ENCODE results near the gene AGBL5. TPM values are rescaled to one million over a fixed set of nuclear protein-coding genes. Genes with fewer than 3 reads are reported as not detected.
A peak's percentile ranks its signal among the peaks of the same experiment; 100 is the strongest.

AGBL5 gene
- total RNA-seq, 2 experiments from 2014 or later = 16.9 to 18.3 TPM

DNA sequence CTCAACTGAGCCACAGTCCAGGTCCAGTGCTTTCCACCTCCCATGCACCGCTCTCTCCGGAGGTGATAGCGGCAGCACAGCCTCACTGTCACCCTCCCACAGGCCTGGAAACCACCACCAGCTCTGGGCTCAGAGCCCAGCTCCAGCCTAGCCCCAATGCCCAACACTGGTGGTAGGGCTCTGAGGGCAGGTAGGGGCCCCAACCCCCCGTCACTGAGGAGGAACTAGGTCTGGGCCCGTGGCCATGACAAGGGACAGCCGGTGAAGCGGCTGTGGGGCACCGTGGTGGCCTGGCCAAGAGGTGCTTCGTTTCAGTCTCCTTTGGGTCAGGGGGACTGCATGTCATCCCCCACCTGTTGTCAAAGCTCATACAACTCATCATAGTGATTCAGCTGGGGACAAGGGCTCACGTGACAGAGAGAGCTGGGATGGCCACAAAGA lies 24.2 kb upstream of the AGBL5 start:
- no peak for DNase-seq
- peaks cover 34% of the 10 kb centered on the region for H3K4me1 Mint-ChIP-seq
- H3K27ac Mint-ChIP-seq = no peak overlapping the region
- H3K36me3 Mint-ChIP-seq (ENCODE audit: low read depth) = peaks cover 17% of the 10 kb centered on the region
- H3K4me3 Mint-ChIP-seq = no peak overlapping the region
- no peaks in the 10 kb centered on the region for H3K27me3 Mint-ChIP-seq
- ChIA-PET POLR2A (no interaction called here), CTCF (interaction anchor here (1.1 kb wide), 1 partner anchor 11 kb away, joined by 4 read pairs; no protein-coding TSS in a partner anchor)
- no peaks in the 10 kb centered on the region for H3K9me3 Mint-ChIP-seq

GRCh38 chr2:27029051-27029450 lies 22.4 kb upstream of the AGBL5 start:
- H3K36me3 Mint-ChIP-seq (ENCODE audit: low read depth) = peaks cover 32% of the 10 kb centered on the region
- H3K27me3 Mint-ChIP-seq = no peaks in the 10 kb centered on the region
- ChIA-PET POLR2A (no interaction called here), CTCF (no interaction called here)
- DNase-seq = no peak
- no peak overlapping the region for H3K4me3 Mint-ChIP-seq
- H3K27ac Mint-ChIP-seq = no peak overlapping the region
- peaks cover 45% of the 10 kb centered on the region for H3K4me1 Mint-ChIP-seq
- H3K9me3 Mint-ChIP-seq = no peaks in the 10 kb centered on the region

DNA sequence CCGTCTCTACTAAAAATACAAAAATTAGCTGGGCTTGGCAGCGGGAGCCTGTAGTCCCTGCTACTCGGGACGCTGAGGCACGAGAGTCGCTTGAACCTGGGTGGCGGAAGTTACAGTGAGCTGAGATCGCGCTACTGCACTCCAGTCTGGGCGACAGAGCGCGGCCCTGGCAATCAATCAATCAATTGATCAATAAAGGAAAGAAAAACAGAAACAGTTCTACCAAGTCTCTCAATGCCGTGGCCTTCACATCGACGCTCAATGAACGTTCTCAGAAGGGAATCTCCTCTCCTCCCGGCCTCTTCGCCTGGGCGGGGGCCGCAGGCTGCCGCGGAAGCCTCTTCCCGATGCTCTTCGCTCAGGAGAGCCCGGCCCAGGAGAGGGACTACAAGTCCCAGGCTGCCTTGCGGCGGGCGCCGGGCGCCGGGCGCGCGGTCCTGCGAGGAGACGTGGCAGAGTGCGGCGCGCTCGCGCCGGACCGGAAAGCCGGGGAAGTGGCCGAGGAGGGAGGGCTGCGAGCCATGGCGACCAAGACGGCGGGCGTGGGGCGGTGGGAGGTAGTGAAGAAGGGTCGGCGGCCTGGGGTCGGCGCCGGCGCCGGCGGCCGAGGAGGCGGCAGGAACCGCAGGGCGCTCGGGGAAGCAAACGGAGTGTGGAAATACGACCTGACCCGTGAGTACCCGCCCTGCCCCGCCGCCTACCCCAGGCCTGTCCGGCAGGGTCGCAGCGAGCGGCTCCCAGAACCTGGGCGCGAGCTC lies 18.8 kb upstream of the AGBL5 start, which contains the start of gene TMEM214:
Gene TMEM214 (plus strand): TSS at position 471 of the 758 bp plus-strand sequence. CDS start 51 bp downstream, at position 522.
- DNase-seq = peak; percentile 87
- CTCF ChIA-PET = interaction anchor here (1.1 to 2.7 kb wide), 6 partner anchors 13 to 187 kb away, joined by 3 to 18 read pairs (median 3); partner anchors contain the start of gene AGBL5
- H3K9me3 Mint-ChIP-seq = no peaks in the 10 kb centered on the region
- peaks cover 62% of the 10 kb centered on the region for H3K4me1 Mint-ChIP-seq
- peaks cover 63% of the 10 kb centered on the region for H3K36me3 Mint-ChIP-seq (ENCODE audit: low read depth)
- POLR2A ChIA-PET = interaction anchor here (0.9 to 5.3 kb wide), 11 partner anchors 11 to 247 kb away, joined by 3 to 54 read pairs (median 5); partner anchors contain the start of genes AGBL5, ATRAID, CENPA and OST4
- H3K27ac Mint-ChIP-seq = peak within 1 kb of the TSS; percentile 86
- peak within 1 kb of the TSS; percentile 93 for H3K4me3 Mint-ChIP-seq
- no peaks in the 10 kb centered on the region for H3K27me3 Mint-ChIP-seq

GRCh38 chr2:27033253-27033852 lies 18.1 kb upstream of the AGBL5 start:
- Mint-ChIP-seq H3K9me3 (no peaks in the 10 kb centered on the region), H3K27ac (peak overlapping the region; percentile 86), H3K36me3 (ENCODE audit: low read depth) (peaks cover 69% of the 10 kb centered on the region), H3K4me3 (peak overlapping the region; percentile 93), H3K27me3 (no peaks in the 10 kb centered on the region), H3K4me1 (peaks cover 60% of the 10 kb centered on the region)
- ChIA-PET CTCF (interaction anchor here (0.6 to 2.7 kb wide), 9 partner anchors 12 to 380 kb away, joined by 3 to 18 read pairs (median 3); partner anchors contain the start of gene AGBL5), POLR2A (interaction anchor here (0.9 to 5.3 kb wide), 10 partner anchors 12 to 247 kb away, joined by 3 to 54 read pairs (median 5); partner anchors contain the start of genes AGBL5, ATRAID, CENPA and OST4)
- DNase-seq = no peak

DNA sequence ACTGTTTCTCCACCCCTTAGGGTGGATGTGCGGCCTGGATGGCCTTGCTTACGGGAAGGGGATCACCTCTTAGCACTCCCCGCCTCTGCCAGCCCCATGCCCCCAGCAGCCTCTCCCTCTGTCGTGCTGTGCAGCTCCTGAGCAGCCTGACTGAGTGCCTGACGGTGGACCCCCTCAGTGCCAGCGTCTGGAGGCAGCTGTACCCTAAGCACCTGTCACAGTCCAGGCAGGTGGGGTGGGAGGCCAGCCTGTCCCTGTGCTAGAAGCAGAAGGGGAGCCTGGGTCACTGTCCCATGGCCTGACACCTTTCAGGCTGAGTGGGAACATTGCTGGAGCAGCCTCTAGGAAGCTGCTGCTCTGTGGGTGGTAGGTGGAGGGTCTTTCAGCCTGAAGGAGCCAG lies 13.5 kb upstream of the AGBL5 start:
- H3K9me3 Mint-ChIP-seq = no peaks in the 10 kb centered on the region
- H3K36me3 Mint-ChIP-seq (ENCODE audit: low read depth) = peaks cover 89% of the 10 kb centered on the region
- H3K27me3 Mint-ChIP-seq = no peaks in the 10 kb centered on the region
- H3K27ac Mint-ChIP-seq = no peak overlapping the region
- no peak overlapping the region for H3K4me3 Mint-ChIP-seq
- CTCF ChIA-PET = interaction anchor here (4.0 kb wide), 1 partner anchor 13 kb away, joined by 11 read pairs; the partner anchor contains the start of gene AGBL5
- no peak for DNase-seq
- H3K4me1 Mint-ChIP-seq = peaks cover 36% of the 10 kb centered on the region
- POLR2A ChIA-PET = interaction anchor here (4.7 kb wide), 1 partner anchor 13 kb away, joined by 28 read pairs; the partner anchor contains the start of gene AGBL5

GRCh38 chr2:27038631-27039339 lies 12.7 kb upstream of the AGBL5 start:
- Mint-ChIP-seq H3K4me3 (no peak overlapping the region), H3K36me3 (ENCODE audit: low read depth) (peaks cover 84% of the 10 kb centered on the region), H3K27me3 (no peaks in the 10 kb centered on the region), H3K4me1 (peaks cover 31% of the 10 kb centered on the region), H3K9me3 (no peaks in the 10 kb centered on the region), H3K27ac (no peak overlapping the region)
- CTCF ChIA-PET = no interaction called here
- DNase-seq = no peak
- POLR2A ChIA-PET = interaction anchor here (4.7 kb wide), 1 partner anchor 12 kb away, joined by 28 read pairs; the partner anchor contains the start of gene AGBL5

DNA sequence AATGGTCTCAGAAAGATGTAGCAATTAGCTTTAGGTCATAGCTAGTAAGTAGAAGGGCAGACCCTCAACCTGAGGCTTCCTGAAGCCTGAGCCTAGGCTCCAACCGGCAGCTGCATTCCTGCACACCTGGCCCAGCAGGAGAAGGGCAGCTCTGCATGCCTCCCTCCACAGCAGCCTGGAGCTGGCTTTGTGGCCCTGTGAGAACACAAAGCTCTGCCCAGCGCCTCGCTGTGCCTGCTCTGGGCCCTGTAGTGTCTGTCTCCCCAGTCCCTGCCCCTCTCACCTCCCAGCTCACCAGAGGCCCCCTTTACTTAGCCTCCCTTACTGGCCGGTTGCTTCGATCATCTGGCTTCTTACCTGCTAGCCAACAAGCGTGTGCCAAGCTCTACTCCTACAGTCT lies 12.0 kb upstream of the AGBL5 start:
- H3K4me3 Mint-ChIP-seq = no peak overlapping the region
- no peak overlapping the region for H3K27ac Mint-ChIP-seq
- no peaks in the 10 kb centered on the region for H3K9me3 Mint-ChIP-seq
- H3K4me1 Mint-ChIP-seq = peaks cover 25% of the 10 kb centered on the region
- peaks cover 78% of the 10 kb centered on the region for H3K36me3 Mint-ChIP-seq (ENCODE audit: low read depth)
- DNase-seq = no peak
- POLR2A ChIA-PET = interaction anchor here (1.1 to 4.7 kb wide), 2 partner anchors 11 to 32 kb away, joined by 4 to 28 read pairs; partner anchors contain the start of genes AGBL5 and OST4
- H3K27me3 Mint-ChIP-seq = no peaks in the 10 kb centered on the region
- CTCF ChIA-PET = no interaction called here

DNA sequence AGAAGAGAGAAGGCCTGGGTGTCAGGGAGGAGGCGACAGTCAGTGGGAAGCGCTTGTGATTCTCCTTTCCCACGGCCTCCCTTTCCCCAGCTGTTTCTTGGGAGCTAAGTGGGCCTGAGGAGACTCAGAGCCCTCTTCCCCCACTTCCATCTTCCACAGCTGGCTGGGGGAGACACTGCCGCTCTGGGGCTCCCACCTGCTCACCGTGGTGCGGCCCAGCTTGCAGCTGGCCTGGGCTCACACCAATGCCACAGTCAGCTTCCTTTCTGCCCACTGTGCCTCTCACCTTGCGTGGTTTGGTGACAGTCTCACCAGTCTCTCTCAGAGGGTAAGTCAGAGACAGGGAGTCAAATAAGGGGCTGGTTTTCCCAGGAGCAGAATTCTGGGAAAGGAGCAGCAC lies 11.6 kb upstream of the AGBL5 start:
- DNase-seq = no peak
- no peak overlapping the region for H3K27ac Mint-ChIP-seq
- H3K4me3 Mint-ChIP-seq = no peak overlapping the region
- H3K36me3 Mint-ChIP-seq (ENCODE audit: low read depth) = peaks cover 80% of the 10 kb centered on the region
- no peaks in the 10 kb centered on the region for H3K27me3 Mint-ChIP-seq
- CTCF ChIA-PET = no interaction called here
- POLR2A ChIA-PET = interaction anchor here (1.1 to 4.7 kb wide), 2 partner anchors 11 to 32 kb away, joined by 4 to 28 read pairs; partner anchors contain the start of genes AGBL5 and OST4
- H3K4me1 Mint-ChIP-seq = peaks cover 21% of the 10 kb centered on the region
- H3K9me3 Mint-ChIP-seq = no peaks in the 10 kb centered on the region

GRCh38 chr2:27040282-27040681 lies 11.2 kb upstream of the AGBL5 start:
- DNase-seq = no peak
- H3K27ac Mint-ChIP-seq = no peak overlapping the region
- H3K27me3 Mint-ChIP-seq = no peaks in the 10 kb centered on the region
- peaks cover 76% of the 10 kb centered on the region for H3K36me3 Mint-ChIP-seq (ENCODE audit: low read depth)
- H3K4me3 Mint-ChIP-seq = no peak overlapping the region
- ChIA-PET POLR2A (interaction anchor here (1.1 to 4.7 kb wide), 2 partner anchors 10 to 31 kb away, joined by 4 to 28 read pairs; partner anchors contain the start of genes AGBL5 and OST4), CTCF (no interaction called here)
- no peaks in the 10 kb centered on the region for H3K9me3 Mint-ChIP-seq
- H3K4me1 Mint-ChIP-seq = peaks cover 16% of the 10 kb centered on the region

GRCh38 chr2:27041752-27042151 lies 9.7 kb upstream of the AGBL5 start:
- CTCF ChIA-PET = no interaction called here

GRCh38 chr2:27042159-27042661 lies 9.3 kb upstream of the AGBL5 start:
- H3K4me3 Mint-ChIP-seq = no peak overlapping the region
- no peaks in the 10 kb centered on the region for H3K9me3 Mint-ChIP-seq
- H3K27me3 Mint-ChIP-seq = no peaks in the 10 kb centered on the region
- H3K27ac Mint-ChIP-seq = no peak overlapping the region
- CTCF ChIA-PET = no interaction called here
- POLR2A ChIA-PET = interaction anchor here (1.6 to 5.8 kb wide), 2 partner anchors 9 kb away, joined by 3 to 27 read pairs; partner anchors contain the start of gene TMEM214
- H3K36me3 Mint-ChIP-seq (ENCODE audit: low read depth) = peaks cover 60% of the 10 kb centered on the region
- DNase-seq = no peak
- H3K4me1 Mint-ChIP-seq = peaks cover 11% of the 10 kb centered on the region

More at GRCh38 chr2:27041752-27042151, 9.7 kb upstream of the AGBL5 start:
- no peak overlapping the region for H3K27ac Mint-ChIP-seq
- no peak for DNase-seq
- peaks cover 64% of the 10 kb centered on the region for H3K36me3 Mint-ChIP-seq (ENCODE audit: low read depth)
- no peaks in the 10 kb centered on the region for H3K27me3 Mint-ChIP-seq
- no peaks in the 10 kb centered on the region for H3K9me3 Mint-ChIP-seq
- H3K4me3 Mint-ChIP-seq = no peak overlapping the region
- peaks cover 11% of the 10 kb centered on the region for H3K4me1 Mint-ChIP-seq
- POLR2A ChIA-PET = interaction anchor here (1.6 kb wide), 1 partner anchor 9 kb away, joined by 3 read pairs; no protein-coding TSS in a partner anchor

DNA sequence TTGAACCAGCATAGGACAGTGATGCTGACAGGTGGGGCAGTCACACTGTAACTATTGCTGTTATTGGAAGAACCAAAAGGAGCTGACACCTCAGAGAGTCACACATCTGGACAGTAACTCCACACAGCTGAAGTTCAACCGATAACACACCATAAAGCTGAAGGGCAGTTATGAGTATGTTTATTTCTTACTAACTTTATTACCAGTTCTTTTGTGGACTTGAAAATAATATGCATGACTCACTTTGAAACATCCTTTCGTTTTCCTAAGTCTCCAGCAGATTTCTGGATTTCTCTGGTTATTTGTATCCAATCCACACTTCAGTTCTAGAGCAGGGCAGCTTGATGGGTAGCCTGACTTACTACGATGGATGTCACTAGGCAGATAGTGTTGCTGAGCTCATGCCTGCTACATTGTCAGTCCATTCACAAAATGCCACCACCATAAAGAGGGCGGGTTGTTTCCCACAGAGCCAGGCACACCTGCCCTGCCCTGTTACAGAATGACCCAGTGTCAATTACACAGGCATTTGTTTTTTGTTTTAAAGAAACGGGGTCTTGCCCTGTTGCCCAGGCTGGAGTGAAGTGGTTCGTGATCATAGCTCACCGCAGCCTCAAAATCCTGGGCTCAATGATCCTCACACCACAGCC lies 8.4 kb upstream of the AGBL5 start:
- H3K4me3 Mint-ChIP-seq = no peak overlapping the region
- ChIA-PET CTCF (no interaction called here), POLR2A (interaction anchor here (1.6 to 5.8 kb wide), 2 partner anchors 8 to 10 kb away, joined by 3 to 27 read pairs; partner anchors contain the start of gene TMEM214)
- H3K27me3 Mint-ChIP-seq = no peaks in the 10 kb centered on the region
- no peak for DNase-seq
- no peaks in the 10 kb centered on the region for H3K9me3 Mint-ChIP-seq
- peaks cover 52% of the 10 kb centered on the region for H3K36me3 Mint-ChIP-seq (ENCODE audit: low read depth)
- no peak overlapping the region for H3K27ac Mint-ChIP-seq
- H3K4me1 Mint-ChIP-seq = peaks cover 13% of the 10 kb centered on the region

Measured in activated CD4-positive, alpha-beta memory T cell treated with anti-CD3 and anti-CD28 coated beads, Interleukin-2, amount 10 ng/mL, durations not matched to agents 7 days and 5 days (primary cell).